Stomach (tissue), 4 donors: ENCODE results near the gene KAT7.

Source experiments
- EP300 ChIP-seq: sonication (generic); formaldehyde crosslinking; IDR thresholded peaks from one replicate; pipeline ENCODE4 v1.6.1; 2017; ENCODE audit warnings: antibody characterized with exemption
- POLR2A ChIP-seq, 4 donors: fragments of 450-650 bp; IDR thresholded peaks; one replicate each; pipeline ENCODE4 v1.6.1; 2016; ENCODE audit warnings: antibody characterized with exemption in 4 of 4, control low read depth in 2 of 4, mild to moderate bottlenecking in 1 of 4, moderate library complexity in 1 of 4
- POLR2AphosphoS5 ChIP-seq, 3 donors: sonication (generic); formaldehyde crosslinking; IDR thresholded peaks; one replicate each; pipeline ENCODE4 v1.6.1; 2016; ENCODE audit warnings: antibody characterized with exemption in 3 of 3
- TF ChIP-seq, protein P1 (sequence below), 7 experiments: fragments of 450-650 bp in 4 of 7; fragments of 200-600 bp in 3 of 7; sonication (generic) in 3 of 7; IDR thresholded peaks; one replicate each; pipeline ENCODE4 v1.5.1; 2016 to 2019; ENCODE audit warnings: antibody characterized with exemption in 7 of 7, control low read depth in 2 of 7, mild to moderate bottlenecking in 1 of 7

DNA sequence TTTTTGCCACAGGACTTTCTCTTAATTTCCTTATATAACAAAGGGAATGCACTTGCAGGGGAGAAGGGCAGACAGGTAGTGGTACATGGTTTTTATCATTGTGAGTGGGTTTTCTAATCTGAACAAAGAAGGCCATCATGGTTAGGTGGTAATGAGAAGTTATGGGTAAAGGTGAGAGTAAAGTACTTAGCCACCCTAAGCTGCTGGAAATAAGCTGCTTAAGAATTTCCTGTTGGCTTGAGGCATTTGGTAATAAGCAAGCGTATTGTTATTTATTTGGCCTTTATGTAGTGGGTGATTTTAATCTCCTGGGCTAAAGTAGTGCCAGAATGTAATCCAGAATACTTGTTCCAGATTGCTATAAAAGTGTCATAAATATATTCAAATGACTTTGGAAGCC, 32.3 kb downstream of the KAT7 start:
- TF ChIP-seq, protein P1, sequence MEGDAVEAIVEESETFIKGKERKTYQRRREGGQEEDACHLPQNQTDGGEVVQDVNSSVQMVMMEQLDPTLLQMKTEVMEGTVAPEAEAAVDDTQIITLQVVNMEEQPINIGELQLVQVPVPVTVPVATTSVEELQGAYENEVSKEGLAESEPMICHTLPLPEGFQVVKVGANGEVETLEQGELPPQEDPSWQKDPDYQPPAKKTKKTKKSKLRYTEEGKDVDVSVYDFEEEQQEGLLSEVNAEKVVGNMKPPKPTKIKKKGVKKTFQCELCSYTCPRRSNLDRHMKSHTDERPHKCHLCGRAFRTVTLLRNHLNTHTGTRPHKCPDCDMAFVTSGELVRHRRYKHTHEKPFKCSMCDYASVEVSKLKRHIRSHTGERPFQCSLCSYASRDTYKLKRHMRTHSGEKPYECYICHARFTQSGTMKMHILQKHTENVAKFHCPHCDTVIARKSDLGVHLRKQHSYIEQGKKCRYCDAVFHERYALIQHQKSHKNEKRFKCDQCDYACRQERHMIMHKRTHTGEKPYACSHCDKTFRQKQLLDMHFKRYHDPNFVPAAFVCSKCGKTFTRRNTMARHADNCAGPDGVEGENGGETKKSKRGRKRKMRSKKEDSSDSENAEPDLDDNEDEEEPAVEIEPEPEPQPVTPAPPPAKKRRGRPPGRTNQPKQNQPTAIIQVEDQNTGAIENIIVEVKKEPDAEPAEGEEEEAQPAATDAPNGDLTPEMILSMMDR (IDR thresholded peaks at IDR 0.05): no peak
- TF ChIP-seq POLR2A (IDR thresholded peaks at IDR 0.05) (no peak), EP300 (no peak), POLR2AphosphoS5 (IDR thresholded peaks at IDR 0.05) (no peak)
